Stomach (tissue), 9 donors: ENCODE measurements around the gene MYL11. TPM values are rescaled to one million over a fixed set of nuclear protein-coding genes. Genes with fewer than 3 reads are reported as not detected.

Experiments
- DNase-seq, 2 donors: peaks; one replicate each; pipeline versions ENCODE4 v3.0.0 to v3.0.0-alpha.2; 2013 to 2019
- H3K27ac ChIP-seq, 5 donors: fragments of 200-600 bp in 4 of 5; sonication (generic) in 4 of 5; one replicate each; pipeline ENCODE4 v1.5.1; 2013 to 2019; ENCODE audit warnings: mild to moderate bottlenecking in 1 of 5, moderate library complexity in 1 of 5
- H3K27me3 ChIP-seq, 3 donors: fragments of 200-600 bp; sonication (generic); one replicate each; pipeline ENCODE4 v1.5.1; 2017 to 2019; ENCODE audit warnings: mixed run types in 1 of 3
- H3K36me3 ChIP-seq, 4 donors: fragments of 200-600 bp; sonication (generic); 1 replicate in 3 of 4; 2 replicates in 1 of 4; pipeline ENCODE4 v1.5.1; 2016 to 2019
- H3K4me1 ChIP-seq, 4 donors: fragments of 200-600 bp; sonication (generic); one replicate each; pipeline ENCODE4 v1.5.1; 2016 to 2019
- H3K4me3 ChIP-seq, 4 donors: fragments of 200-600 bp; sonication (generic) in 3 of 4; one replicate each; pipeline ENCODE4 v1.5.1; 2016 to 2019; ENCODE audit warnings: mild to moderate bottlenecking in 1 of 4
- H3K9me3 ChIP-seq, 4 donors: fragments of 200-600 bp; sonication (generic); one replicate each; pipeline ENCODE4 v1.5.1; 2016 to 2019
- EP300 ChIP-seq: sonication (generic); formaldehyde crosslinking; IDR thresholded peaks from one replicate; pipeline ENCODE4 v1.6.1; 2017; ENCODE audit warnings: antibody characterized with exemption
- POLR2A ChIP-seq, 4 donors: fragments of 450-650 bp; IDR thresholded peaks; one replicate each; pipeline ENCODE4 v1.6.1; 2016; ENCODE audit warnings: antibody characterized with exemption in 4 of 4, control low read depth in 2 of 4, mild to moderate bottlenecking in 1 of 4, moderate library complexity in 1 of 4
- POLR2AphosphoS5 ChIP-seq, 3 donors: sonication (generic); formaldehyde crosslinking; IDR thresholded peaks; one replicate each; pipeline ENCODE4 v1.6.1; 2016; ENCODE audit warnings: antibody characterized with exemption in 3 of 3
- WGBS, 5 donors: extraction: QIAGEN DNeasy Blood & Tissue Kit in 3 of 5; methylation state at CpG; one replicate each; pipeline versions ENCODE4 v1.1.5 to v1.1.7; 2013 to 2018; 5-methylcytosine and 5-hydroxymethylcytosine counted together
- intact Hi-C: fragments of 100-400 bp; cut with DNase I; formaldehyde crosslinking; loops from one replicate; pipeline ENCODE4 v1.15.1; 2023; ENCODE audit warnings: low total_unique reads
- polyA plus RNA-seq, 3 donors: library from polyadenylated mRNA; stranded (reverse); fragments of 200-250 nt; gene quantifications; one replicate each; pipeline ENCODE4 v1.2.3, GENCODE V29; 2013
- total RNA-seq, 5 donors: library from RNA; depleted of rRNA; stranded (reverse); fragments of >200 nt; gene quantifications; one replicate each; pipeline versions ENCODE4 v1.1.0 to v1.2.3, GENCODE V29; 2014 to 2016
- TF ChIP-seq, protein P1 (sequence below), 7 experiments: fragments of 450-650 bp in 4 of 7; fragments of 200-600 bp in 3 of 7; sonication (generic) in 3 of 7; IDR thresholded peaks; one replicate each; pipeline ENCODE4 v1.5.1; 2016 to 2019; ENCODE audit warnings: antibody characterized with exemption in 7 of 7, control low read depth in 2 of 7, mild to moderate bottlenecking in 1 of 7
- donor health status: healthy with polysubstance abuse.
- donor health status: Bipolar disorder and iron deficiency.
- donor health status: healthy.

MYL11 gene
- total and polyA plus RNA-seq, 8 donors = 1.6 to 4.7 TPM; not detected in 6

DNA sequence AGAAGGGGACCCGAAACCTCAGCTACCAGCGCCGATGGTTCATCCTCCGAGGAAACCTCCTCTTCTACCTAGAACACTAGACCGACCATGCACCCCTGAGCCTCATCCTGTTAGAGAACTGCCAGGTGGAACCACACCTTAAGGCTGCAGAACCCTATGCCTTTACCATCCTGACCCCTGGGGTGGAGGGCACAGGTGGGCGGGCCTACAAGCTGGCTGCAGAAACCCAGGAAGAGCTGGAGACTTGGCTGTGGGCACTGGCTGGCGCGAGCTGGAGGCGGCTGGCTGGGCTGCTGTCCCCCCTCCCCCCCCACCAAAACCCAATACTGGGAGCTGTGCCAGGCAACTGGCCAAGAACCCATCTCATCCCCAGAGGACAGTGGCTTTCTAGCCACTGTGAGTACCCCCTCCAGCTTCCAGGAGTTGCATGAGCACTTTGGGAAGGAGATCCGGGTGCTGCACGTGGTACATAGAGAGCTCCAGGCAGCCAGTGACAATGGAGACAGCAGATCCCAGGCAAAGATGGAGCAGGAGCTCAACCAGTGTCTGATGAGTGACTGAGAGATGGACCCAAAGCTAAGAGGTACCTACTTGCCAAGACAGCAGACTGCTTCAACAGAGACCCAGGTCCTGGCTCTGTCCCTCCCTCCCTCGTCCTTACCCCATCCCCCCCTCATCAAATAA, 18.1 kb upstream of the MYL11 start:
- Histone ChIP-seq H3K36me3 (peaks cover 44 to 71% (median 69%) of the 10 kb centered on the region in 4 donors), H3K4me3 (peak overlapping the region; percentile 82 to 92 (median 88))
- peak in 1 of 2 donors; percentile 34 for DNase-seq

DNA sequence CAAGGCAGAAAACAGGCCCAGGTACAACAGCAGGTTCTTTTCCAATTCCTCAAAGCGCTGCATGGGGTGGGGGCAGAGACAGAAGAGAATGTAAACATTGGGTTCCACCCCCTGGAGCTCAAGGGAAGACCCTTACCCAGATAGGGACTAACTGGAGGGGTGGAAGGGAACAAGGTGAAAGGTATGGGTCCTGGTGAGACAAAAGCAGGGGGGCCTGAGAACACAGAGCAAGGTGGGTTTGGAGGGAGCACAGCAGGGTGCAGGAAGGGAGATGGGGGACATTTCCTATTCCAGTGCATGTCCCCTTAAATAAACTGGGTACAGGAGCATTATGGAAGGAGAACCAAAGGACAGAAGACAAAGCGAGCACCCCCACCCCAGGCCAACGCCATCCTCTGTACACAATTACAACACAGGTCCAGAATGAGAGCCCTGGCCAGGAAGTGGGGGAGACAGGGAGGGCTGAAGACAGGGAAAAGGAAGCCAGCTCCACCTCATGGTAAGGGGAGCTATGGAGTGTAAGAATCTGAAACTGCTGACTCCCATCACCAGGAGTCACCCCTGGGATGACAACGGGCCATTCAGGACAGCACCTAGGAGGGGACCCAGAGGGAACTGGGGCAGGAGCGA, 17.4 kb upstream of the MYL11 start:
- peaks cover 41 to 53% (median 47%) of the 10 kb centered on the region in 4 donors for H3K4me1 ChIP-seq
- H3K36me3 ChIP-seq = peaks cover 49 to 71% (median 69%) of the 10 kb centered on the region in 4 donors
- intact Hi-C loops = no loop called here
- no peak for TF ChIP-seq POLR2A (IDR thresholded peaks at IDR 0.05)
- TF ChIP-seq, protein P1, sequence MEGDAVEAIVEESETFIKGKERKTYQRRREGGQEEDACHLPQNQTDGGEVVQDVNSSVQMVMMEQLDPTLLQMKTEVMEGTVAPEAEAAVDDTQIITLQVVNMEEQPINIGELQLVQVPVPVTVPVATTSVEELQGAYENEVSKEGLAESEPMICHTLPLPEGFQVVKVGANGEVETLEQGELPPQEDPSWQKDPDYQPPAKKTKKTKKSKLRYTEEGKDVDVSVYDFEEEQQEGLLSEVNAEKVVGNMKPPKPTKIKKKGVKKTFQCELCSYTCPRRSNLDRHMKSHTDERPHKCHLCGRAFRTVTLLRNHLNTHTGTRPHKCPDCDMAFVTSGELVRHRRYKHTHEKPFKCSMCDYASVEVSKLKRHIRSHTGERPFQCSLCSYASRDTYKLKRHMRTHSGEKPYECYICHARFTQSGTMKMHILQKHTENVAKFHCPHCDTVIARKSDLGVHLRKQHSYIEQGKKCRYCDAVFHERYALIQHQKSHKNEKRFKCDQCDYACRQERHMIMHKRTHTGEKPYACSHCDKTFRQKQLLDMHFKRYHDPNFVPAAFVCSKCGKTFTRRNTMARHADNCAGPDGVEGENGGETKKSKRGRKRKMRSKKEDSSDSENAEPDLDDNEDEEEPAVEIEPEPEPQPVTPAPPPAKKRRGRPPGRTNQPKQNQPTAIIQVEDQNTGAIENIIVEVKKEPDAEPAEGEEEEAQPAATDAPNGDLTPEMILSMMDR (IDR thresholded peaks at IDR 0.05) = no peak
- TF ChIP-seq EP300 = no peak
- no peak for TF ChIP-seq POLR2AphosphoS5 (IDR thresholded peaks at IDR 0.05)
- H3K27ac ChIP-seq = peak overlapping the region in 4 of 5 donors; percentile 95 to 98 (median 97)
- DNase-seq = no peak
- no peaks in the 10 kb centered on the region for H3K9me3 ChIP-seq
- 59 to 79% (median 63%) methylated on average over 5 of the region's 5 CpGs for WGBS, 5 donors
- no peak overlapping the region for H3K4me3 ChIP-seq
- H3K27me3 ChIP-seq = no peaks in the 10 kb centered on the region

More for the DNA sequence above, 18.1 kb upstream of the MYL11 start:
- peak overlapping the region; percentile 95 to 98 (median 97) for H3K27ac ChIP-seq
- no peaks in the 10 kb centered on the region for H3K27me3 ChIP-seq
- TF ChIP-seq, protein P1 (IDR thresholded peaks at IDR 0.05) = no peak
- TF ChIP-seq EP300 (no peak), POLR2A (IDR thresholded peaks at IDR 0.05) (no peak), POLR2AphosphoS5 (IDR thresholded peaks at IDR 0.05) (no peak)
- H3K4me1 ChIP-seq = peaks cover 48 to 60% (median 53%) of the 10 kb centered on the region in 4 donors
- H3K9me3 ChIP-seq = no peaks in the 10 kb centered on the region
- 39 to 64% (median 49%) methylated on average over 8 to 12 of the region's 12 CpGs for WGBS, 5 donors
- intact Hi-C loops = no loop called here

DNA sequence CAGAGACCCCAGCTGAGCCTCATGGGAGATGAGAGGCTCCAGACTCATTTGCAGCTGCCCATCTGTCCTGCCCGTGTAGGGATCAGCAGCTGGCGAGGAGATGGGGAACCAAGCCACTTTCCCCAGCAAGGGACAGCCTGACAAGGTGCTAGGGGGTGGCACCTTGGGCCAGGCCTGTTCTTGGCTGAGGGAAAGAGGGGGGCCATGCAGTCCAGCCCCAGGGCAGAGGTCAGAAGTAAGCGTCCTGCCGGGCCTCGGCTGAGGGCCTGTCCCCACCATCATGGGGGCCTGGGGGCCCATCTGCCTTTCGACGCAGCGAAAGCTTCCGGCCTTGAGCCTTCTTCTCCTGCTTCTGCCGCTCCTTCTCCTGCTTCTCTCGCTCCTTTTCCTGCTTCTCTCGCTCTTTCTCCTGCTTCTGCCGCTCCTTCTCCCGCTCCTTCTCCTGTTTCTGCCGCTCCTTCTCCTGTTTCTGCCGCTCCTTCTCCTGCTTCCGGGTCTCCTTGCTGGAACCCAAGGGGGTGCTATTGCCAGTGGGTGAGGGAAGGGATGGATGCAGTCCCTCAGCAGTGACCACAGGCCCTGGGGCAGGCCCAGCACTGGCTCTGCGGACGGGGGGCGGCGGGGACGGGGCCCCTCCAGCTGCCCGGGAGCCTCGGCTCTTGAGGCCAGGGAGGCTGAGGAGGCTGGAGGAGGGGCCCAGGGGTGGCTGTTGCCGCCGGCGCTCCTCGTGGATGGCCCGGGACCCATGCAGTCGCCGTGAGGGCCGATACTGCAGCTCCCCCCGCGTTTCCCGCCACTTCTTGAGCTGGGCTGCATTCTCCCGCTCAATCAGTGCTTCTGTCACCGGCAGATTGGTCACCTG, 16.7 kb upstream of the MYL11 start:
- no peak for DNase-seq
- intact Hi-C loops = no loop called here
- H3K27ac ChIP-seq = peak overlapping the region in 3 of 5 donors; percentile 50 to 97 (median 97)
- WGBS, 5 donors = 80 to 85% (median 80%) methylated on average over 25 to 37 of the region's 37 CpGs
- TF ChIP-seq POLR2AphosphoS5 (IDR thresholded peaks at IDR 0.05) = no peak
- TF ChIP-seq EP300 = no peak
- TF ChIP-seq, protein P1 (IDR thresholded peaks at IDR 0.05) = no peak
- no peak for TF ChIP-seq POLR2A (IDR thresholded peaks at IDR 0.05)
- peaks cover 34 to 46% (median 39%) of the 10 kb centered on the region in 4 donors for H3K4me1 ChIP-seq
- H3K9me3 ChIP-seq = no peaks in the 10 kb centered on the region
- no peaks in the 10 kb centered on the region for H3K27me3 ChIP-seq
- peaks cover 47 to 71% (median 69%) of the 10 kb centered on the region in 4 donors for H3K36me3 ChIP-seq
- H3K4me3 ChIP-seq = no peak overlapping the region

DNA sequence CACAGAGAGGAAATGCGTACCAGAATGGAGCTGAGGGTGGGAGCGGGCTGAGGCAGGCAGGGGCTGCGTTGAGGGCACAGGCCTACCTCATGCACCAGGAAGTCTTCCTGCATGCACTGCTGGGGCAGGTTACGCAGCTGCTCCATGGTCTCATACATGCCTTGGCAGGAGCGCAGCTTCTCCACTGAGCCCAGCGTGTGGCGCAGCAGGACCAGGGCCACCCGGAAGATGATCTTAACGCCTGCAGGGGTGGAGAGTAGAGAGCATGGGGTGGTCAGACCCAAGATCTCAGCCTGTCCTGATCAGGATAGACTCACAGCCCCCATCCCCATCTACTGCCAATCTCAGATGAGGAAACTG, 16.0 kb upstream of the MYL11 start:
- intact Hi-C loops = no loop called here
- Histone ChIP-seq H3K36me3 (peaks cover 41 to 71% (median 69%) of the 10 kb centered on the region in 4 donors), H3K9me3 (no peaks in the 10 kb centered on the region), H3K4me3 (no peak overlapping the region), H3K27me3 (no peaks in the 10 kb centered on the region), H3K27ac (no peak overlapping the region), H3K4me1 (peaks cover 28 to 40% (median 33%) of the 10 kb centered on the region in 4 donors)
- no peak for DNase-seq
- WGBS, 5 donors = 89 to 95% (median 91%) methylated on average over 9 of the region's 9 CpGs
- TF ChIP-seq POLR2AphosphoS5 (IDR thresholded peaks at IDR 0.05) (no peak), POLR2A (IDR thresholded peaks at IDR 0.05) (no peak), EP300 (no peak)
- TF ChIP-seq, protein P1 (IDR thresholded peaks at IDR 0.05) = no peak
